Spleen (tissue), 11 donors: ENCODE results near the gene OTX2. TPM values are rescaled to one million over a fixed set of nuclear protein-coding genes. Genes with fewer than 3 reads are reported as not detected.

Experiments
- DNase-seq: peaks from one replicate; pipeline ENCODE4 v3.0.0-alpha.2; 2020
- H3K27ac ChIP-seq, 8 donors: fragments of 200-600 bp; sonication (generic) in 7 of 8; 1 replicate in 4 of 8; 2 replicates in 4 of 8; pipeline versions ENCODE4 v1.5.0 to v1.8.0; 2016 to 2021; ENCODE audit warnings: inconsistent platforms in 4 of 8, mild to moderate bottlenecking in 4 of 8, moderate library complexity in 1 of 8
- H3K27me3 ChIP-seq, 7 donors: fragments of 200-600 bp; sonication (generic) in 6 of 7; replicated peaks in 1 of 7; 1 replicate in 4 of 7; 2 replicates in 3 of 7; pipeline versions ENCODE4 v1.5.0 to v1.8.0; 2016 to 2021; ENCODE audit warnings: inconsistent platforms in 3 of 7, mild to moderate bottlenecking in 1 of 7
- H3K36me3 ChIP-seq, 6 donors: fragments of 200-600 bp; sonication (generic) in 5 of 6; 1 replicate in 4 of 6; 2 replicates in 2 of 6; pipeline versions ENCODE4 v1.5.0 to v1.8.0; 2016 to 2021; ENCODE audit warnings: inconsistent platforms in 2 of 6
- H3K4me1 ChIP-seq, 6 donors: fragments of 200-600 bp; sonication (generic) in 5 of 6; 1 replicate in 3 of 6; 2 replicates in 3 of 6; pipeline versions ENCODE4 v1.5.0 to v1.8.0; 2016 to 2021; ENCODE audit warnings: inconsistent platforms in 3 of 6
- H3K4me3 ChIP-seq, 8 donors: fragments of 200-600 bp; sonication (generic) in 7 of 8; 1 replicate in 4 of 8; 2 replicates in 4 of 8; pipeline versions ENCODE4 v1.5.0 to v1.8.0; 2016 to 2021; ENCODE audit warnings: inconsistent platforms in 4 of 8, mild to moderate bottlenecking in 4 of 8, moderate library complexity in 2 of 8
- H3K9me3 ChIP-seq, 8 donors: fragments of 200-600 bp; sonication (generic) in 7 of 8; 1 replicate in 4 of 8; 2 replicates in 4 of 8; pipeline versions ENCODE4 v1.5.0 to v1.8.0; 2016 to 2021; ENCODE audit warnings: inconsistent platforms in 4 of 8
- CTCF ChIP-seq, 11 experiments: fragments of 200-600 bp in 7 of 11; fragments of 450-650 bp in 4 of 11; sonication (generic) in 4 of 11; IDR thresholded peaks in 8 of 11; conservative IDR thresholded peaks in 3 of 11; 1 replicate in 7 of 11; 2 replicates in 4 of 11; pipeline versions ENCODE4 v1.4.0 to v1.8.0; 2016 to 2021; ENCODE audit warnings: antibody characterized with exemption in 11 of 11, inconsistent platforms in 4 of 11, mild to moderate bottlenecking in 1 of 11
- POLR2A ChIP-seq, 3 donors: fragments of 450-650 bp; IDR thresholded peaks; one replicate each; pipeline ENCODE4 v1.5.1; 2017; ENCODE audit warnings: antibody characterized with exemption in 3 of 3, mild to moderate bottlenecking in 1 of 3
- POLR2AphosphoS5 ChIP-seq, 3 donors: sonication (generic); formaldehyde crosslinking; IDR thresholded peaks; one replicate each; pipeline ENCODE4 v1.5.1; 2017; ENCODE audit warnings: antibody characterized with exemption in 3 of 3
- WGBS, 5 donors: extraction: QIAGEN DNeasy Blood & Tissue Kit in 3 of 5; methylation state at CpG; one replicate each; pipeline versions ENCODE4 v1.1.5 to v1.1.7; 2013 to 2018; 5-methylcytosine and 5-hydroxymethylcytosine counted together
- intact Hi-C: fragments of 100-400 bp; cut with DNase I; formaldehyde crosslinking; loops from one replicate; pipeline ENCODE4 v1.15.0; 2023; ENCODE audit warnings: low total_unique reads
- polyA plus RNA-seq, 3 donors: library from polyadenylated mRNA; stranded (reverse); fragments of 200-250 nt; gene quantifications; one replicate each; pipeline ENCODE4 v1.2.1, GENCODE V29; 2013
- total RNA-seq, 7 donors: library from RNA; depleted of rRNA in 3 of 7; stranded (reverse); fragments of >200 nt in 3 of 7; fragmentation: NEBNext Ultra II Directional in 4 of 7; extraction: Animal tissue kit (Norgen Biotek cat#: 25700) in 4 of 7; gene quantifications; one replicate each; pipeline versions ENCODE4 v1.1.0 to v1.2.1, GENCODE V29; 2016 to 2021
- donor health status: healthy with polysubstance abuse.
- donor health status: DM: no; HTN: no; CAD: no; lungs with moderate emphysema.
- donor health status: DM: no; HTN: no; CAD: no.
- donor health status: Bipolar disorder and iron deficiency.
- donor health status: healthy.
- donor health status: DM: no; HTN: no; CAD: no.
- donor health status: DM: yes; HTN: yes; CAD: no.

OTX2 gene
- total and polyA plus RNA-seq, 10 donors: not detected

GRCh38 chr14:56814969-56815700, 4.9 kb upstream of the OTX2 start:
- DNase-seq: no peak
- Histone ChIP-seq H3K4me1 (peaks cover 0 to 8% (median 0%) of the 10 kb centered on the region in 6 donors), H3K27ac (no peak overlapping the region), H3K27me3 (peaks cover 4 to 96% (median 84%) of the 10 kb centered on the region in 7 donors), H3K9me3 (no peaks in the 10 kb centered on the region), H3K4me3 (no peak overlapping the region), H3K36me3 (no peaks in the 10 kb centered on the region)
- WGBS, 5 donors: 6 to 9% (median 8%) methylated on average over 4 of the region's 4 CpGs
- TF ChIP-seq POLR2AphosphoS5 (IDR thresholded peaks at IDR 0.05) (no peak), CTCF (IDR thresholded peaks at IDR 0.05 in 8 of 11, conservative IDR thresholded peaks at IDR 0.05 in 3 of 11) (no peak), POLR2A (IDR thresholded peaks at IDR 0.05) (no peak)
- intact Hi-C loops: no loop called here

GRCh38 chr14:56814519-56814959, 4.3 kb upstream of the OTX2 start:
- H3K27ac ChIP-seq: no peak overlapping the region
- no peak overlapping the region for H3K4me3 ChIP-seq
- H3K27me3 ChIP-seq: peaks cover 4 to 98% (median 87%) of the 10 kb centered on the region in 7 donors
- peaks cover 0 to 3% (median 0%) of the 10 kb centered on the region in 8 donors for H3K9me3 ChIP-seq
- 8 to 12% (median 9%) methylated on average over 7 of the region's 7 CpGs for WGBS, 5 donors
- peaks cover 0 to 9% (median 1%) of the 10 kb centered on the region in 6 donors for H3K4me1 ChIP-seq
- H3K36me3 ChIP-seq: no peaks in the 10 kb centered on the region
- DNase-seq: no peak
- no peak for TF ChIP-seq POLR2A (IDR thresholded peaks at IDR 0.05)
- no peak for TF ChIP-seq POLR2AphosphoS5 (IDR thresholded peaks at IDR 0.05)
- no peak for TF ChIP-seq CTCF (IDR thresholded peaks at IDR 0.05 in 8 of 11, conservative IDR thresholded peaks at IDR 0.05 in 3 of 11)
- intact Hi-C loops: no loop called here

- DNase-seq: no peak
- WGBS, 5 donors: 4 to 10% (median 6%) methylated on average over 3 of the region's 3 CpGs
- intact Hi-C loops: no loop called here
- TF ChIP-seq POLR2A (IDR thresholded peaks at IDR 0.05) (no peak), POLR2AphosphoS5 (IDR thresholded peaks at IDR 0.05) (no peak), CTCF (IDR thresholded peaks at IDR 0.05 in 8 of 11, conservative IDR thresholded peaks at IDR 0.05 in 3 of 11) (no peak)
- Histone ChIP-seq H3K36me3 (no peaks in the 10 kb centered on the region), H3K4me3 (no peak overlapping the region), H3K4me1 (peaks cover 0 to 23% (median 13%) of the 10 kb centered on the region in 6 donors), H3K9me3 (peaks cover 0 to 13% (median 0%) of the 10 kb centered on the region in 8 donors), H3K27me3 (peaks cover 11 to 100% (median 99%) of the 10 kb centered on the region in 7 donors), H3K27ac (no peak overlapping the region)
Measured at GRCh38 chr14:56813143-56813551, 2.9 kb upstream of the OTX2 start.

GRCh38 chr14:56812364-56813141, 2.3 kb upstream of the OTX2 start:
- intact Hi-C loops: no loop called here

More at GRCh38 chr14:56812364-56813141, 2.3 kb upstream of the OTX2 start:
- peaks cover 11 to 100% (median 99%) of the 10 kb centered on the region in 7 donors for H3K27me3 ChIP-seq
- H3K9me3 ChIP-seq: peaks cover 0 to 13% (median 0%) of the 10 kb centered on the region in 8 donors
- H3K36me3 ChIP-seq: no peaks in the 10 kb centered on the region
- 5 to 8% (median 7%) methylated on average over 25 of the region's 25 CpGs for WGBS, 5 donors
- DNase-seq: no peak
- H3K4me1 ChIP-seq: peaks cover 0 to 29% (median 16%) of the 10 kb centered on the region in 6 donors
- no peak overlapping the region for H3K4me3 ChIP-seq
- no peak for TF ChIP-seq POLR2A (IDR thresholded peaks at IDR 0.05)
- TF ChIP-seq CTCF (IDR thresholded peaks at IDR 0.05 in 8 of 11, conservative IDR thresholded peaks at IDR 0.05 in 3 of 11): no peak
- TF ChIP-seq POLR2AphosphoS5 (IDR thresholded peaks at IDR 0.05): no peak
- H3K27ac ChIP-seq: no peak overlapping the region
